ENCODE results near the gene NHEJ1.

NHEJ1 gene

DNA sequence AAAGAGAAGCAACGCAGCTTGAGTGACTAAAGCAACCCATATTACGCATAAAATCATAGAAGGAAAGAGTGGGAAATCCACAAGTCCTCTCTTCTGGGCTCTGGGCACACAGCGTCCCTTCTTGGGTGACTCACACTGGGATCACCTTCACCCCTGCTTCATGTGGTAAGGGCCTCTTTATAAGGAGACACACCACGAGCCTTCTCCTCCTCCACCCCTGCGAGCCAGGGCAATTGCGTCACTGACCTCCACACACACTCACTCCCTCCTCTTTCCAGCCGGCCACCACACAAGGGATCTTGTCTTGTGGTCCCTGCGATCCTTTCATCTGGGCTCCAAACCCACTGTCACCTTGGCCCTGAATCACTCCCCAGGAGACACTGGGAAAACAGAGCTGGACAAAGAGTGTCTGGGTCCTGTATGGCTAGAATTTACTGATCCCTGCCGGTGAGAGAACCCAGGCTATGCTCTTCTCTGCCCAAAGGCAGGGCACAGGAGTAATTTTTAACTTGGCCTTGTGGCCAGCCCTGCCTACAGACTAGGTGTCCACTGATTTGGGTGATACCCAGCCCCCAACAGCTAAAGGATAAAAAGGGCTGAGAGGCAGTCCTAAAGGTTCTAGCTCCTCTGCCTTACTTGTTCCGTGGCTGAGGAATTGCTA is 35.3 kb downstream of the NHEJ1 start:
- H3K27ac ChIP-seq = peak overlapping the region; percentile 86
- TF ChIP-seq ZFX (IDR thresholded peaks at IDR 0.05) = no peak
- TF ChIP-seq, protein P1, sequence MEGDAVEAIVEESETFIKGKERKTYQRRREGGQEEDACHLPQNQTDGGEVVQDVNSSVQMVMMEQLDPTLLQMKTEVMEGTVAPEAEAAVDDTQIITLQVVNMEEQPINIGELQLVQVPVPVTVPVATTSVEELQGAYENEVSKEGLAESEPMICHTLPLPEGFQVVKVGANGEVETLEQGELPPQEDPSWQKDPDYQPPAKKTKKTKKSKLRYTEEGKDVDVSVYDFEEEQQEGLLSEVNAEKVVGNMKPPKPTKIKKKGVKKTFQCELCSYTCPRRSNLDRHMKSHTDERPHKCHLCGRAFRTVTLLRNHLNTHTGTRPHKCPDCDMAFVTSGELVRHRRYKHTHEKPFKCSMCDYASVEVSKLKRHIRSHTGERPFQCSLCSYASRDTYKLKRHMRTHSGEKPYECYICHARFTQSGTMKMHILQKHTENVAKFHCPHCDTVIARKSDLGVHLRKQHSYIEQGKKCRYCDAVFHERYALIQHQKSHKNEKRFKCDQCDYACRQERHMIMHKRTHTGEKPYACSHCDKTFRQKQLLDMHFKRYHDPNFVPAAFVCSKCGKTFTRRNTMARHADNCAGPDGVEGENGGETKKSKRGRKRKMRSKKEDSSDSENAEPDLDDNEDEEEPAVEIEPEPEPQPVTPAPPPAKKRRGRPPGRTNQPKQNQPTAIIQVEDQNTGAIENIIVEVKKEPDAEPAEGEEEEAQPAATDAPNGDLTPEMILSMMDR (conservative IDR thresholded peaks at IDR 0.05) = no peak

- TF ChIP-seq, protein P1 (conservative IDR thresholded peaks at IDR 0.05) = no peak
- no peak for TF ChIP-seq ZFX (IDR thresholded peaks at IDR 0.05)
- H3K27ac ChIP-seq = peak overlapping the region; percentile 86
Observed at GRCh38 chr2:219124381-219125110, 36.1 kb downstream of the NHEJ1 start.

DNA sequence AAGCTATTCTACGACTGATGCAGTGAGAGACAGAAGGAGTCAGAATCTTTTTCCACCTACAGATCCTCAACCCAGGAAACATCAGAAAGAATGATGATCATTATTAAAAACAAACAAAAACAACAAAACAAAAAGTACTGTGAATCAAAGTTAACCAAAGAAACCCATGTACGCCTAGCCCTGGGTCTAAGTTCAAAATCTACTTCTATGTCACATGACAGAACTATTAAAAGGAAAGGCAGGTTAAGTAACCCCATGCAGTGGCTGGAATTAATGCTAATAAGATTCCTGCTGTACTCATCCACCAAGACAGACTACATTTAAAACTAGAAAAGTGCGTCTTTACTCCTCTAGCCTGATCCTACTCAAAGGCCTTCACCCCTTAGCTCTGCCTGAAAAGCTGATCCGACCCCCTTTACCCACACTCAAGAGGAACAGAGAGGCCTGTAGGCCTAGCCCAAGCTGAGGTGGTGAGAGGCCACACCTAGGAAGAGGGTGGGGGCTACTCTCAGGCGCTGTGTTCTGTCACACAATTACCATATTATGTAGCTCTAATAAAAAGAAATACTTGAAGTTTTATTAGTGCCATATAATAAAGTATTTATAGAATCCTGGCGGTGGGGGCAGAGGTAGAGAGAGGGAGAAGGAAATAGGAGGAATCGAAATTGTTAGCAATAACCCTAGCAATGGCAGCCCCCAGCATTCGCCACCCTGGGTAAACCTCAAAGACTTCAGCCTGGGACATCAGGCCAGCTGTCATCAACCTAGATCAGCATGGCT is 37.1 kb downstream of the NHEJ1 start:
- H3K27ac ChIP-seq = peak overlapping the region; percentile 86; the same call in 1 of the 2 replicates
- TF ChIP-seq ZFX (IDR thresholded peaks at IDR 0.05) = no peak
- TF ChIP-seq, protein P1 (conservative IDR thresholded peaks at IDR 0.05) = no peak

GRCh38 chr2:219122202-219122980 is 38.2 kb downstream of the NHEJ1 start:
- TF ChIP-seq, protein P1 (conservative IDR thresholded peaks at IDR 0.05) = no peak
- no peak for TF ChIP-seq ZFX (IDR thresholded peaks at IDR 0.05)
- peak overlapping the region; percentile 74 for H3K27ac ChIP-seq

- no peak for TF ChIP-seq ZFX (IDR thresholded peaks at IDR 0.05)
- TF ChIP-seq, protein P1 (conservative IDR thresholded peaks at IDR 0.05) = no peak
- no peak overlapping the region for H3K27ac ChIP-seq
Observed at GRCh38 chr2:219120082-219120481, 40.5 kb downstream of the NHEJ1 start.

GRCh38 chr2:219119422-219120043 is 41.1 kb downstream of the NHEJ1 start:
- TF ChIP-seq ZFX (IDR thresholded peaks at IDR 0.05) = no peak
- TF ChIP-seq, protein P1 (conservative IDR thresholded peaks at IDR 0.05) = peak; percentile 87
- no peak overlapping the region for H3K27ac ChIP-seq

All from C4-2B (cell line).